NT2/D1 (cell line): ENCODE data around the gene NUP153.

Source experiments
- DNase-seq: peaks from one replicate; pipeline ENCODE4 v3.0.0-alpha.2; 2011; ENCODE audit warnings: low read depth, low spot score
- H3K27me3 ChIP-seq: 2 replicates; pipeline ENCODE4 v1.6.0; 2011; ENCODE audit warnings: mild to moderate bottlenecking; ENCODE audit not compliant: insufficient read length, insufficient read depth
- H3K36me3 ChIP-seq: 2 replicates; pipeline ENCODE4 v1.6.1; 2011; ENCODE audit warnings: mild to moderate bottlenecking, low read length, mixed read lengths; ENCODE audit not compliant: insufficient read depth, insufficient read length
- H3K4me1 ChIP-seq: 2 replicates; pipeline ENCODE4 v1.5.1; 2011; ENCODE audit not compliant: insufficient read depth, insufficient read length
- H3K4me3 ChIP-seq: 2 replicates; pipeline ENCODE4 v1.5.1; 2011; ENCODE audit warnings: low read depth; ENCODE audit not compliant: insufficient read length
- H3K9ac ChIP-seq: 2 replicates; pipeline ENCODE4 v1.6.0; 2011; ENCODE audit warnings: low read depth; ENCODE audit not compliant: insufficient read length
- H3K9me3 ChIP-seq: 2 replicates; pipeline ENCODE4 v1.5.1; 2011; ENCODE audit warnings: mild to moderate bottlenecking, low read length; ENCODE audit not compliant: insufficient read depth
- SUZ12 ChIP-seq: IDR thresholded peaks from 2 replicates; pipeline ENCODE4 v1.6.1; 2011; ENCODE audit not compliant: insufficient read length, insufficient read depth; ENCODE audit errors: extremely low read depth
- YY1 ChIP-seq: IDR thresholded peaks from 2 replicates; pipeline ENCODE4 v1.6.1; 2011; ENCODE audit not compliant: insufficient read length, insufficient read depth
- ZNF274 ChIP-seq: IDR thresholded peaks from 2 replicates; pipeline ENCODE4 v1.6.1; 2011; ENCODE audit warnings: mild to moderate bottlenecking, low read depth, low read length

NUP153 gene

DNA sequence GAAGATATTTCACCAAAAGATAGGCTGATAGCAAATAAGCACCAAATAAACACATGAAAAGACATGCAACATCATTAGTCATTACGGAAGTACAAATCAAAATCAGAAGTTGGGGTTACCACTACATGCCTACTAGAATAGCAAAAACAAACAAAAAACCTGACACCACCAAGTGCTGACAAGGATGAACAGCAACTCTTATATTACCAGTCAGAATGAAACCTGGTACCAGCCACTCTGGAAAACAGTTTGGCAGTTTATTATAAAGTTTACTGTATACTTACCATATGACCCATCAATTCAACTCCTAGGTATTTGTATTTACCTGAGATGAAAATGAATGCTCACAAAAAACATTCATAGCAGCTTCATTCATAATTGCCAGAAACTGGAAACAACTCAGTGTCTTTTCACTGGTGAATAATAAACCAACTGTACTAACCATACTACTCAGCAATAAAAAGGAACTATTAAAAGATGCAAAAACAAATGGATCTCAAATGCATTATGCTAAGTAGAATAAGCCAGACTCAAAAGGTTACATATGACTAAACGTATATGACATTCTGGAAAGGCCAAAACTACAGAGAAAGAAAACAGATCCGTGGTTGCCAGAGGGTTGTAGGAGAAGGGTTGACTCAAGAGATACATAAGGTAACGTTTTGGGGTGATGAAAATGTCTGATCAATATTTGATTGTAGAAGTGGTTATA is 33.0 kb downstream of the NUP153 start:
- H3K4me3 ChIP-seq = no peak overlapping the region
- no peak overlapping the region for H3K9ac ChIP-seq
- H3K27me3 ChIP-seq = no peaks in the 10 kb centered on the region
- DNase-seq = no peak
- TF ChIP-seq SUZ12 (no peak), ZNF274 (no peak), YY1 (no peak)
- peaks cover 58% of the 10 kb centered on the region for H3K36me3 ChIP-seq
- H3K4me1 ChIP-seq = no peaks in the 10 kb centered on the region
- no peaks in the 10 kb centered on the region for H3K9me3 ChIP-seq

DNA sequence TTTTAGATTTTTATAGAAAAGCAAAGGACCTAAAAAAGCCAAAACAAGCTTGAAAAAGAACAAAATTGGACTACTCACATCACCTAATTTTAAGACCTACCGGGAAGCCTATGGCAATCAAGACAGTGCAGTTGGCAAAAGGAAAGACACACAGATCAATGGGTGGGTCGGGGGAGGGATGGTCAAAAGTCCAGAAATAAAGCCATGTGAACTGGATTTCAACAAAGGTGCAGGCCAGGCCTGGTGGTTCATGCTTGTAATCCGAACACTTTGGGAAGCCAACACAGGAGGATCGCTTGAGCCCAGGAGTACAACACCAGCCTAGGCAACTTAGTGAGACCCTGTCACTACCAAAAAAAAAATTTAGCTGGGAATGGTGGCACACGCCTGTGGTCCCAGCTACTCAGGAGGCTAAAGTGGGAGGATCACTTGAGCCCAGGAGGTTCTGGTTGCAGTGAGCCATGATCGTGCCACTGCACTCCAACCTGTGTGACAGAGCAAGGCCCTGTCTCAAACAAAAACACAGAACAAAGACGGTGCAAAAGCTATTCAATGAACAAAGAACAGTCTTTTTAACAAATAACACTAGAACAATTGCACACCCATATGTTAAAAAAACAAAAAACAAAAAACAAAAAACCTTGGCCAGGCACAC is 34.5 kb downstream of the NUP153 start:
- no peak for DNase-seq
- Histone ChIP-seq H3K36me3 (peaks cover 71% of the 10 kb centered on the region), H3K27me3 (no peaks in the 10 kb centered on the region), H3K4me3 (no peak overlapping the region), H3K9ac (no peak overlapping the region), H3K9me3 (no peaks in the 10 kb centered on the region), H3K4me1 (no peaks in the 10 kb centered on the region)
- TF ChIP-seq ZNF274 = no peak
- no peak for TF ChIP-seq YY1
- no peak for TF ChIP-seq SUZ12

GRCh38 chr6:17666646-17667045 is 40.1 kb downstream of the NUP153 start:
- H3K9me3 ChIP-seq = no peaks in the 10 kb centered on the region
- H3K27me3 ChIP-seq = no peaks in the 10 kb centered on the region
- H3K4me3 ChIP-seq = no peak overlapping the region
- H3K9ac ChIP-seq = no peak overlapping the region
- no peak for TF ChIP-seq ZNF274
- no peak for TF ChIP-seq YY1
- no peak for TF ChIP-seq SUZ12
- no peak for DNase-seq
- H3K36me3 ChIP-seq = peaks cover 66% of the 10 kb centered on the region
- H3K4me1 ChIP-seq = no peaks in the 10 kb centered on the region

DNA sequence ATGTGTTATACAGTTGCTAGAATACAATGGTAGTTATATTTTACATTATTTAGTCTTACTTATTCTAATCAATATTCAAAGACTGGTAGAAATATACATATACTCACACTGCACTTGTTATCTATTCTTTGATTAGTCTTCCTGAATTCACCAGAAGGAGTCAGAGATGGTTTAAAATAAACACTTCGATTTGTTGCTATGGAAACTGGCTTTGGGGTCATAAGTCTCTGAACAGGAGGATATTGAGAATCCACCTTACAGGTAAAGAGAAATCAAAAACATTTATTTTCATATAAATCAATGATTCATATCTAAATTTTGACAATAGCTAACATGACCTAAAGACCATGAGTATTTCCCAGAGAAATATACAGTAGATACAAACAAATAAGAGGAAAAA is 41.6 kb downstream of the NUP153 start:
- DNase-seq = no peak
- H3K9me3 ChIP-seq = no peaks in the 10 kb centered on the region
- H3K36me3 ChIP-seq = peaks cover 69% of the 10 kb centered on the region
- no peaks in the 10 kb centered on the region for H3K27me3 ChIP-seq
- TF ChIP-seq YY1 (no peak), ZNF274 (no peak), SUZ12 (no peak)
- no peak overlapping the region for H3K4me3 ChIP-seq
- H3K4me1 ChIP-seq = no peaks in the 10 kb centered on the region
- no peak overlapping the region for H3K9ac ChIP-seq

GRCh38 chr6:17663226-17663625 is 43.5 kb downstream of the NUP153 start:
- no peak for DNase-seq
- Histone ChIP-seq H3K36me3 (peaks cover 74% of the 10 kb centered on the region), H3K27me3 (no peaks in the 10 kb centered on the region), H3K9ac (no peak overlapping the region), H3K9me3 (no peaks in the 10 kb centered on the region), H3K4me3 (no peak overlapping the region), H3K4me1 (no peaks in the 10 kb centered on the region)
- TF ChIP-seq ZNF274 = no peak
- TF ChIP-seq SUZ12 = no peak
- TF ChIP-seq YY1 = no peak

DNA sequence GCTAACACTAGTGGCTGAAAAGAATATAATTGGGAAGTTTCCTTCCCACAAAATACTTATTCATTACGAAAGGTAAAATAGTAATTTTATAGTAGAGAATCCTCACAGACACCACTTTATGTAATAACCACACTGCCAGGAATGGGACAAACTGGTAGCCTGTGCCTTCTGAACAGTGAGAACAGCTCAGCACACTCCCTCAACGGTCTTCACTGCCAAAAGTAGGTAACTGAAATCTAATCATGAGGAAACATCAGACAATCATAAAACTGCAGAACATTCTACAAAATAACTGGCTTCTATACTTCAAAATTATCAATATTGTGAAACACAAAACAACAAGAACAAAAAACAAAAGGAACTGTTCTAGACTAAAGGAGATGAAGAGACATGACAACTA is 44.1 kb downstream of the NUP153 start:
- Histone ChIP-seq H3K36me3 (peaks cover 74% of the 10 kb centered on the region), H3K9me3 (no peaks in the 10 kb centered on the region), H3K27me3 (no peaks in the 10 kb centered on the region), H3K4me3 (no peak overlapping the region), H3K4me1 (no peaks in the 10 kb centered on the region), H3K9ac (no peak overlapping the region)
- no peak for TF ChIP-seq YY1
- no peak for TF ChIP-seq ZNF274
- DNase-seq = no peak

DNA sequence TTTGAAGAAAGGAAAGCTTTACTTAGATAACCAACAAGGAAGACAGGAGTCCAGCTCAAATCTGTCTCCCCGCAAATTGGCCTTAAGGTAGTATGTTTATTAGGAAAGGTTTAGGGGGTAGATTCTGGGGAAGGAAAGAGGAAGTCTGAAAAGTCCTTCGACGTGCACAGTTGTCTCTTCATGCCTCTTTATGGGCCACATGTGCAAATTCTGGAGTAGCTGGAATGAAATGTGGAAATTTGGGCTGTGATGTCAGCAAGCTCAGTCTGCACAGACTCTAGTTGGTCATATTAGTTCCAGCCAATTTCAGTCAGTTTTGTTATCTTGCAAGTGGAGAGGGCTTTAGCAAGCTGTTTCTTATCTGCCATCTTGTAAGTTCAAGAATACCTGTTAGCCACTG is 50.1 kb downstream of the NUP153 start:
- Histone ChIP-seq H3K4me3 (no peak overlapping the region), H3K9ac (no peak overlapping the region), H3K27me3 (no peaks in the 10 kb centered on the region), H3K9me3 (no peaks in the 10 kb centered on the region), H3K4me1 (no peaks in the 10 kb centered on the region), H3K36me3 (peaks cover 55% of the 10 kb centered on the region)
- DNase-seq = no peak
- no peak for TF ChIP-seq SUZ12
- no peak for TF ChIP-seq ZNF274
- no peak for TF ChIP-seq YY1
